Endothelial cell of umbilical vein (primary cell): ENCODE measurements around the gene KLHL34. TPM values are rescaled to one million over a fixed set of nuclear protein-coding genes. Genes with fewer than 3 reads are reported as not detected.

Source experiments
- BruUV-seq: library from RNA; stranded (reverse); fragments of 400-500 nt; replicated peaks from 2 replicates; lab custom pipeline; 2021; lab: Mats Ljungman, UMichigan
- CTCF ChIA-PET: fragments of 300-600, 350-600 bp; sonication (Branson Sonifier 250); formaldehyde crosslinking; loops from one replicate; lab custom pipeline; 2021; ENCODE audit warnings: antibody characterized with exemption, inconsistent platforms; lab: Charles Lee
- POLR2A ChIA-PET: fragments of 300-600, 350-600 bp; sonication (Branson Sonifier 250); formaldehyde crosslinking; loops from one replicate; lab custom pipeline; 2021; ENCODE audit warnings: antibody characterized with exemption, inconsistent platforms; lab: Charles Lee
- DNase-seq: peaks from one replicate; pipeline ENCODE4 v3.0.0-alpha.2; 2011; ENCODE audit warnings: low read depth, low spot score
- FAIRE-seq: peaks from 2 replicates; lab custom pipeline; 2011; peaks lifted over from hg19 to GRCh38; lab: Jason Lieb, UNC
- H2AFZ ChIP-seq: 2 replicates; pipeline ENCODE4 v1.6.0; 2012; ENCODE audit warnings: low read depth, low read length, control low read depth, inconsistent platforms
- H3K27ac ChIP-seq: 2 replicates; pipeline ENCODE4 v1.5.1; 2011; ENCODE audit warnings: low read depth, mild to moderate bottlenecking, control low read depth, low read length, moderate library complexity; ENCODE audit not compliant: insufficient read depth
- H3K27me3 ChIP-seq, 2 experiments: 2 replicates each; pipeline versions ENCODE4 v1.6.0 to v1.6.1; 2011; ENCODE audit warnings: low read length in 2 of 2, mixed read lengths in 1 of 2; ENCODE audit not compliant: control insufficient read depth in 2 of 2, insufficient read depth in 2 of 2
- H3K36me3 ChIP-seq, 2 experiments: 2 replicates in 1 of 2; 3 replicates in 1 of 2; pipeline ENCODE4 v1.5.1; 2011; ENCODE audit warnings: low read length in 2 of 2, mild to moderate bottlenecking in 1 of 2, moderate library complexity in 1 of 2; ENCODE audit not compliant: control insufficient read depth in 2 of 2, insufficient read depth in 2 of 2; ENCODE audit errors: extremely low read depth in 1 of 2
- H3K4me1 ChIP-seq: 3 replicates; pipeline ENCODE4 v1.5.1; 2011; ENCODE audit warnings: mild to moderate bottlenecking, low read length; ENCODE audit not compliant: control insufficient read depth, insufficient read depth; ENCODE audit errors: extremely low read depth
- H3K4me2 ChIP-seq: 2 replicates; pipeline ENCODE4 v1.6.1; 2011; ENCODE audit warnings: low read length, control low read depth, mixed read lengths; ENCODE audit not compliant: insufficient read depth
- H3K4me3 ChIP-seq, 3 experiments: fragments of 200-600 bp in 1 of 3; sonication (generic), shearing (Covaris generic) in 1 of 3; replicated peaks in 1 of 3; 2 replicates each; pipeline ENCODE4 v1.5.1; 2011 to 2016; ENCODE audit warnings: control low read depth in 3 of 3, low read length in 3 of 3, mild to moderate bottlenecking in 2 of 3, inconsistent platforms in 1 of 3, low read depth in 1 of 3, moderate library complexity in 1 of 3; ENCODE audit not compliant: insufficient read depth in 1 of 3
- H3K79me2 ChIP-seq: 2 replicates; pipeline ENCODE4 v1.6.0; 2012; ENCODE audit warnings: low read length, inconsistent platforms; ENCODE audit not compliant: control insufficient read depth, insufficient read depth
- H3K9ac ChIP-seq: replicated peaks from 2 replicates; pipeline ENCODE3; 2011; ENCODE audit warnings: low read length, control low read depth; ENCODE audit not compliant: insufficient read depth; ENCODE audit errors: extremely low read depth
- H3K9me1 ChIP-seq: replicated peaks from 3 replicates; pipeline ENCODE4 v1.6.0; 2011; ENCODE audit warnings: mild to moderate bottlenecking, low read length; ENCODE audit not compliant: control insufficient read depth, insufficient read depth; ENCODE audit errors: extremely low read depth
- H3K9me3 ChIP-seq: replicated peaks from 2 replicates; pipeline ENCODE4 v1.5.1; 2012; ENCODE audit warnings: low read length, inconsistent platforms; ENCODE audit not compliant: control insufficient read depth, insufficient read depth
- H4K20me1 ChIP-seq: replicated peaks from 2 replicates; pipeline ENCODE3; 2011; ENCODE audit warnings: mild to moderate bottlenecking, low read length; ENCODE audit not compliant: control insufficient read depth, insufficient read depth; ENCODE audit errors: extremely low read depth
- FOS ChIP-seq: IDR thresholded peaks from 2 replicates; pipeline ENCODE4 v1.6.1; 2011; ENCODE audit warnings: mild to moderate bottlenecking, low read length, moderate library complexity, borderline replicate concordance; ENCODE audit not compliant: insufficient read depth
- GATA2 ChIP-seq: IDR thresholded peaks from 2 replicates; pipeline ENCODE4 v1.7.0; 2011; ENCODE audit warnings: low read depth, mild to moderate bottlenecking, moderate library complexity, mixed read lengths, low read length; ENCODE audit not compliant: insufficient read length, insufficient read depth
- JUN ChIP-seq: IDR thresholded peaks from 2 replicates; pipeline ENCODE4 v1.6.1; 2011; ENCODE audit warnings: borderline replicate concordance, low read depth; ENCODE audit not compliant: insufficient read length, insufficient read depth
- MAX ChIP-seq: IDR thresholded peaks from 2 replicates; pipeline ENCODE4 v1.6.1; 2011; ENCODE audit not compliant: insufficient read depth, insufficient read length
- POLR2AphosphoS5 ChIP-seq: IDR thresholded peaks from 2 replicates; pipeline ENCODE4 v1.6.1; 2012; ENCODE audit warnings: low read depth, mild to moderate bottlenecking, control low read depth, low read length, moderate library complexity; ENCODE audit not compliant: insufficient read depth
- dilution Hi-C: fragments of 300-500 bp; cut with MboI; formaldehyde crosslinking; loops from one replicate; pipeline ENCODE4 v1.15.0; 2019; ENCODE audit warnings: low sequenced_read_pairs; ENCODE audit not compliant: extremely low pct_ligation_motif_present
- intact Hi-C: fragments of 100-400 bp; cut with micrococcal nuclease; formaldehyde crosslinking; loops from one replicate; pipeline ENCODE4 v1.10.0; 2022
- polyA plus RNA-seq, 4 experiments: library from polyadenylated mRNA; depleted of rRNA in 3 of 4; stranded (reverse) in 3 of 4; unstranded in 1 of 4; fragments of >200 nt; gene quantifications; 2 replicates each; pipeline versions ENCODE4 v1.2.1 to v1.2.3, GENCODE V29; 2011 to 2012; ENCODE audit warnings: missing spikeins in 1 of 4
- total RNA-seq: library from RNA; stranded (reverse); gene quantifications from 2 replicates; pipeline ENCODE4 v1.2.3, GENCODE V29; 2021
- TF ChIP-seq, protein P1 (sequence below), 2 donors: IDR thresholded peaks; 1 replicate in 1 of 2; 2 replicates in 1 of 2; pipeline ENCODE4 v1.5.1; 2011; ENCODE audit warnings: low read length in 2 of 2, mild to moderate bottlenecking in 2 of 2, moderate library complexity in 2 of 2, control low read depth in 1 of 2, inconsistent platforms in 1 of 2, low read depth in 1 of 2; ENCODE audit not compliant: insufficient read depth in 1 of 2; ENCODE audit errors: extremely low read depth in 1 of 2

KLHL34 gene
- total and polyA plus RNA-seq, 2 donors (not counting 3 experiments of a cell fraction or from before 2014, with no cell fraction given): 0.09 TPM; not detected in 1

- Histone ChIP-seq H3K9me3 (no peaks in the 10 kb centered on the region), H3K27ac (no peak overlapping the region), H3K36me3 (no peaks in the 10 kb centered on the region), H3K4me1 (no peaks in the 10 kb centered on the region), H4K20me1 (no peaks in the 10 kb centered on the region), H3K9me1 (no peaks in the 10 kb centered on the region), H3K27me3 (no peaks in the 10 kb centered on the region), H2AFZ (no peak overlapping the region), H3K9ac (no peak overlapping the region), H3K4me3 (no peak overlapping the region), H3K79me2 (no peaks in the 10 kb centered on the region), H3K4me2 (no peak overlapping the region)
- FAIRE-seq (no peak), DNase-seq (no peak)
- TF ChIP-seq, protein P1, sequence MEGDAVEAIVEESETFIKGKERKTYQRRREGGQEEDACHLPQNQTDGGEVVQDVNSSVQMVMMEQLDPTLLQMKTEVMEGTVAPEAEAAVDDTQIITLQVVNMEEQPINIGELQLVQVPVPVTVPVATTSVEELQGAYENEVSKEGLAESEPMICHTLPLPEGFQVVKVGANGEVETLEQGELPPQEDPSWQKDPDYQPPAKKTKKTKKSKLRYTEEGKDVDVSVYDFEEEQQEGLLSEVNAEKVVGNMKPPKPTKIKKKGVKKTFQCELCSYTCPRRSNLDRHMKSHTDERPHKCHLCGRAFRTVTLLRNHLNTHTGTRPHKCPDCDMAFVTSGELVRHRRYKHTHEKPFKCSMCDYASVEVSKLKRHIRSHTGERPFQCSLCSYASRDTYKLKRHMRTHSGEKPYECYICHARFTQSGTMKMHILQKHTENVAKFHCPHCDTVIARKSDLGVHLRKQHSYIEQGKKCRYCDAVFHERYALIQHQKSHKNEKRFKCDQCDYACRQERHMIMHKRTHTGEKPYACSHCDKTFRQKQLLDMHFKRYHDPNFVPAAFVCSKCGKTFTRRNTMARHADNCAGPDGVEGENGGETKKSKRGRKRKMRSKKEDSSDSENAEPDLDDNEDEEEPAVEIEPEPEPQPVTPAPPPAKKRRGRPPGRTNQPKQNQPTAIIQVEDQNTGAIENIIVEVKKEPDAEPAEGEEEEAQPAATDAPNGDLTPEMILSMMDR (IDR thresholded peaks at IDR 0.05; ENCODE audit: extremely low read depth in 1 of 2, insufficient read depth in 1 of 2, low read depth in 1 of 2, low read length in 2 of 2): no peak
- TF ChIP-seq MAX (no peak), POLR2AphosphoS5 (no peak), JUN (no peak), GATA2 (no peak), FOS (no peak)
- intact Hi-C loops: no loop called here
- ChIA-PET POLR2A (no interaction called here), CTCF (no interaction called here)
- no TSS peak for BruUV-seq
- dilution Hi-C loops: no loop called here
Observed at GRCh38 chrX:21620234-21620633, 37.9 kb downstream of the KLHL34 start.
